DOHH2 (cell line): ENCODE results near the gene SLC39A11.

Source experiments
- EZH2phosphoT487 ChIP-seq: fragments of 200-600 bp; sonication (generic); IDR thresholded peaks from 2 replicates; pipeline ENCODE4 v1.6.1; 2017; ENCODE audit warnings: borderline replicate concordance, mild to moderate bottlenecking, antibody characterized with exemption, low read length, moderate library complexity, mixed read lengths
- TF ChIP-seq, protein P1 (sequence below): fragments of 200-600 bp; sonication (generic); IDR thresholded peaks from one replicate; pipeline ENCODE4 v1.5.1; 2014; ENCODE audit warnings: antibody characterized with exemption, mild to moderate bottlenecking, low read depth, low read length; ENCODE audit not compliant: poor library complexity, severe bottlenecking

DNA sequence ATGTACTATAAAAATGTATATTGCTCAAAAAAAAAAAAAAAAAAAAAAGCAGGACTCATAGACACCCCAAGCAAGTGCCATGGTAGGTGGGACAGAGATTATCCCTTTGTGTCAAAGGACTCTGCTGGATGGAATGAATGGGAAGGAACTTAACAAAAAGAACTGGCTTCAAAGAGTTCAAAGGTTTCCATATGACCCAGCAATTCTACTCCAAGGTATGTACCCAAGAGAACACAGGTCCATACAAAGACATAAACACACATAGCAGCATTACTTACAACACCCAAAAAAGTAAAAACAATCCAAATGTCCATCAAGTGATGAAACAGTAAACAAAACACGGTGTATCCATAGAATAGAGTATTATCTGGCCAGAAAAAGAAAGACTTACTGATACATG is 255.2 kb downstream of the SLC39A11 start:
- TF ChIP-seq, protein P1, sequence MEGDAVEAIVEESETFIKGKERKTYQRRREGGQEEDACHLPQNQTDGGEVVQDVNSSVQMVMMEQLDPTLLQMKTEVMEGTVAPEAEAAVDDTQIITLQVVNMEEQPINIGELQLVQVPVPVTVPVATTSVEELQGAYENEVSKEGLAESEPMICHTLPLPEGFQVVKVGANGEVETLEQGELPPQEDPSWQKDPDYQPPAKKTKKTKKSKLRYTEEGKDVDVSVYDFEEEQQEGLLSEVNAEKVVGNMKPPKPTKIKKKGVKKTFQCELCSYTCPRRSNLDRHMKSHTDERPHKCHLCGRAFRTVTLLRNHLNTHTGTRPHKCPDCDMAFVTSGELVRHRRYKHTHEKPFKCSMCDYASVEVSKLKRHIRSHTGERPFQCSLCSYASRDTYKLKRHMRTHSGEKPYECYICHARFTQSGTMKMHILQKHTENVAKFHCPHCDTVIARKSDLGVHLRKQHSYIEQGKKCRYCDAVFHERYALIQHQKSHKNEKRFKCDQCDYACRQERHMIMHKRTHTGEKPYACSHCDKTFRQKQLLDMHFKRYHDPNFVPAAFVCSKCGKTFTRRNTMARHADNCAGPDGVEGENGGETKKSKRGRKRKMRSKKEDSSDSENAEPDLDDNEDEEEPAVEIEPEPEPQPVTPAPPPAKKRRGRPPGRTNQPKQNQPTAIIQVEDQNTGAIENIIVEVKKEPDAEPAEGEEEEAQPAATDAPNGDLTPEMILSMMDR = no peak
- no peak for TF ChIP-seq EZH2phosphoT487
